Loucy (cell line): ENCODE results near the gene KRT16.

Source experiments
- H2AFZ ChIP-seq: fragments of 200-600 bp; sonication (generic); 2 replicates; pipeline ENCODE4 v1.6.0; 2016; ENCODE audit warnings: antibody characterized with exemption, mild to moderate bottlenecking, low read length, moderate library complexity
- H3F3A ChIP-seq: fragments of 200-600 bp; 2 replicates; pipeline ENCODE4 v1.6.0; 2016; ENCODE audit warnings: antibody characterized with exemption, low read depth, mild to moderate bottlenecking
- H3K27me3 ChIP-seq: fragments of 200-600 bp; sonication (generic); 2 replicates; pipeline ENCODE4 v1.6.1; 2014; ENCODE audit warnings: low read length, mild to moderate bottlenecking; ENCODE audit not compliant: insufficient read depth, poor library complexity, severe bottlenecking
- H3K36me3 ChIP-seq: fragments of 200-600 bp; sonication (generic); 2 replicates; pipeline ENCODE4 v1.6.1; 2016; ENCODE audit warnings: low read length; ENCODE audit not compliant: insufficient read depth
- H3K4me1 ChIP-seq: fragments of 200-600 bp; sonication (generic); 2 replicates; pipeline ENCODE4 v1.5.1; 2014; ENCODE audit warnings: low read length, mild to moderate bottlenecking; ENCODE audit not compliant: insufficient read depth, poor library complexity, severe bottlenecking
- H3K4me2 ChIP-seq: fragments of 200-600 bp; sonication (generic); 2 replicates; pipeline ENCODE4 v1.6.0; 2014; ENCODE audit warnings: antibody characterized with exemption, low read length, low read depth, mild to moderate bottlenecking; ENCODE audit not compliant: poor library complexity, severe bottlenecking
- H3K4me3 ChIP-seq: fragments of 200-600 bp; sonication (generic); 2 replicates; pipeline ENCODE4 v1.5.1; 2014; ENCODE audit warnings: low read length, mild to moderate bottlenecking, mixed read lengths; ENCODE audit not compliant: poor library complexity, severe bottlenecking
- H3K79me2 ChIP-seq: fragments of 200-600 bp; sonication (generic); 2 replicates; pipeline ENCODE4 v1.6.1; 2014; ENCODE audit warnings: low read length; ENCODE audit not compliant: insufficient read depth
- H3K9ac ChIP-seq: fragments of 200-600 bp; sonication (generic); 2 replicates; pipeline ENCODE4 v1.6.0; 2014; ENCODE audit warnings: mild to moderate bottlenecking, low read depth, low read length, moderate library complexity; ENCODE audit not compliant: poor library complexity, severe bottlenecking
- H3K9me2 ChIP-seq: fragments of 200-600 bp; sonication (generic); replicated peaks from 2 replicates; pipeline ENCODE4 v1.6.1; 2016; ENCODE audit warnings: low read depth, low read length, mixed read lengths
- H3K9me3 ChIP-seq: fragments of 200-600 bp; sonication (generic); 2 replicates; pipeline ENCODE4 v1.6.1; 2014; ENCODE audit warnings: mild to moderate bottlenecking, antibody characterized with exemption, low read length, low read depth; ENCODE audit not compliant: insufficient read depth
- H4K20me1 ChIP-seq: fragments of 200-600 bp; sonication (generic); 2 replicates; pipeline ENCODE4 v1.6.0; 2014; ENCODE audit warnings: antibody characterized with exemption, low read length, mild to moderate bottlenecking; ENCODE audit not compliant: insufficient read depth, poor library complexity, severe bottlenecking
- EZH2phosphoT487 ChIP-seq: fragments of 200-600 bp; IDR thresholded peaks from 2 replicates; pipeline ENCODE4 v1.6.1; 2018; ENCODE audit warnings: antibody characterized with exemption, mild to moderate bottlenecking, moderate library complexity, borderline replicate concordance
- TF ChIP-seq, protein P1 (sequence below): fragments of 200-600 bp; sonication (generic); conservative IDR thresholded peaks from 2 replicates; pipeline ENCODE4 v1.5.1; 2014; ENCODE audit warnings: mild to moderate bottlenecking, antibody characterized with exemption, low read length

KRT16 gene

DNA sequence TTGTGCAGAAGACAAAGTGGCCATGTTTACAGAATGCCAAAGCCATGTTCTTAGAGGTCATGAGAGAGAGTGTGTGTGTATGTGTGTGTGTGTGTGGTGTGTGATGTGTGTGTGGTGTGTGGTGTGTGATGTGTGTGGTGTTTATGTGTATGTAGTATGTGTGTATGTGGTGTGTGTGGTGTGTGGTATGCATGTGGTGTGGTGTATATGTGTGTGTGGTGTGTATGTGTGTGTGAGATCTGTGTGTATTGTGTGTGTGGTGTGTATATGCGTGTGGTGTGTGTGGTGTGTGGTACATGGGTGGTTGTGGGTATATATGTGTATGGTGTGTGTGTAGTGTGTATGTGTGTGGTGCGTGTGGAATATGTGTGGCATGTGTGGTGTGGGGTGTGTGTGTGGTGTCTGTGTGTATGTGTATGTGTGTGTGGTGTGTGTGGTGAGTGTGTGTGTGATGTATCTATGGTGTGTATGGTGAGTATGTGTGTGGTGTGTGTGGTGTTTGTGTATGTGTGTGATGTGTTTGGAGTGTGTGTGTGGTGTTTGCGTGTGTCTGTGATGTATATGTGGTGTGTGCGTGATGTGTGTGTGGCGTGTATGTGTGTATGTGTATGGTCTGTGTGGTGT lies 20.0 kb upstream of the KRT16 start:
- H3K4me2 ChIP-seq = no peak overlapping the region
- no peaks in the 10 kb centered on the region for H3F3A ChIP-seq
- H3K4me1 ChIP-seq = no peaks in the 10 kb centered on the region
- TF ChIP-seq, protein P1, sequence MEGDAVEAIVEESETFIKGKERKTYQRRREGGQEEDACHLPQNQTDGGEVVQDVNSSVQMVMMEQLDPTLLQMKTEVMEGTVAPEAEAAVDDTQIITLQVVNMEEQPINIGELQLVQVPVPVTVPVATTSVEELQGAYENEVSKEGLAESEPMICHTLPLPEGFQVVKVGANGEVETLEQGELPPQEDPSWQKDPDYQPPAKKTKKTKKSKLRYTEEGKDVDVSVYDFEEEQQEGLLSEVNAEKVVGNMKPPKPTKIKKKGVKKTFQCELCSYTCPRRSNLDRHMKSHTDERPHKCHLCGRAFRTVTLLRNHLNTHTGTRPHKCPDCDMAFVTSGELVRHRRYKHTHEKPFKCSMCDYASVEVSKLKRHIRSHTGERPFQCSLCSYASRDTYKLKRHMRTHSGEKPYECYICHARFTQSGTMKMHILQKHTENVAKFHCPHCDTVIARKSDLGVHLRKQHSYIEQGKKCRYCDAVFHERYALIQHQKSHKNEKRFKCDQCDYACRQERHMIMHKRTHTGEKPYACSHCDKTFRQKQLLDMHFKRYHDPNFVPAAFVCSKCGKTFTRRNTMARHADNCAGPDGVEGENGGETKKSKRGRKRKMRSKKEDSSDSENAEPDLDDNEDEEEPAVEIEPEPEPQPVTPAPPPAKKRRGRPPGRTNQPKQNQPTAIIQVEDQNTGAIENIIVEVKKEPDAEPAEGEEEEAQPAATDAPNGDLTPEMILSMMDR = no peak
- TF ChIP-seq EZH2phosphoT487 = no peak
- no peaks in the 10 kb centered on the region for H4K20me1 ChIP-seq
- H3K36me3 ChIP-seq = no peaks in the 10 kb centered on the region
- H3K9me3 ChIP-seq = no peaks in the 10 kb centered on the region
- H2AFZ ChIP-seq = no peak overlapping the region
- H3K79me2 ChIP-seq = no peaks in the 10 kb centered on the region
- no peaks in the 10 kb centered on the region for H3K27me3 ChIP-seq
- H3K9me2 ChIP-seq = no peaks in the 10 kb centered on the region
- H3K9ac ChIP-seq = no peak overlapping the region
- H3K4me3 ChIP-seq = no peak overlapping the region

DNA sequence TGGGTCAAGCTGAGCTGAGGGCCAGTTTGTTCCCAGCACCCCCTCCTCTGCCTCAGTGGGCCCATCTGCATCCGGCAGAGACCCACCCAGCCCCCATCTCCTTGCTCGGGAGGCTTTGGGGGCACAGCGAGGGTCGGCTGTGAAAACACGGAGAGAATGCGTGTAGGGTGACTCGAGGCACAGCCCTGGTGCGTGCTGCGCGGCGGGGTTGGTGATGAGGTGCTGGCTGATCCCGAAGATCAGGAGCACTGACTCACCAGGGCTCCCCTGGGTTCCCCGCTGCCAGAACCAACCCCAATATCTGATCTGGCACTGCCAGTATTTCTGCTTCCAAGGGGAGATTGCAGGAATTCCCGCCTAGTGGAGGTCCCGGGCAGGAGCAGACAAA lies 19.3 kb upstream of the KRT16 start:
- H3K4me1 ChIP-seq = no peaks in the 10 kb centered on the region
- no peaks in the 10 kb centered on the region for H3K79me2 ChIP-seq
- TF ChIP-seq, protein P1 = no peak
- no peak for TF ChIP-seq EZH2phosphoT487
- H3F3A ChIP-seq = no peaks in the 10 kb centered on the region
- H3K9me3 ChIP-seq = no peaks in the 10 kb centered on the region
- no peaks in the 10 kb centered on the region for H4K20me1 ChIP-seq
- no peak overlapping the region for H3K4me3 ChIP-seq
- H3K9me2 ChIP-seq = no peaks in the 10 kb centered on the region
- H3K27me3 ChIP-seq = no peaks in the 10 kb centered on the region
- no peak overlapping the region for H2AFZ ChIP-seq
- H3K36me3 ChIP-seq = no peaks in the 10 kb centered on the region
- H3K9ac ChIP-seq = no peak overlapping the region
- no peak overlapping the region for H3K4me2 ChIP-seq

DNA sequence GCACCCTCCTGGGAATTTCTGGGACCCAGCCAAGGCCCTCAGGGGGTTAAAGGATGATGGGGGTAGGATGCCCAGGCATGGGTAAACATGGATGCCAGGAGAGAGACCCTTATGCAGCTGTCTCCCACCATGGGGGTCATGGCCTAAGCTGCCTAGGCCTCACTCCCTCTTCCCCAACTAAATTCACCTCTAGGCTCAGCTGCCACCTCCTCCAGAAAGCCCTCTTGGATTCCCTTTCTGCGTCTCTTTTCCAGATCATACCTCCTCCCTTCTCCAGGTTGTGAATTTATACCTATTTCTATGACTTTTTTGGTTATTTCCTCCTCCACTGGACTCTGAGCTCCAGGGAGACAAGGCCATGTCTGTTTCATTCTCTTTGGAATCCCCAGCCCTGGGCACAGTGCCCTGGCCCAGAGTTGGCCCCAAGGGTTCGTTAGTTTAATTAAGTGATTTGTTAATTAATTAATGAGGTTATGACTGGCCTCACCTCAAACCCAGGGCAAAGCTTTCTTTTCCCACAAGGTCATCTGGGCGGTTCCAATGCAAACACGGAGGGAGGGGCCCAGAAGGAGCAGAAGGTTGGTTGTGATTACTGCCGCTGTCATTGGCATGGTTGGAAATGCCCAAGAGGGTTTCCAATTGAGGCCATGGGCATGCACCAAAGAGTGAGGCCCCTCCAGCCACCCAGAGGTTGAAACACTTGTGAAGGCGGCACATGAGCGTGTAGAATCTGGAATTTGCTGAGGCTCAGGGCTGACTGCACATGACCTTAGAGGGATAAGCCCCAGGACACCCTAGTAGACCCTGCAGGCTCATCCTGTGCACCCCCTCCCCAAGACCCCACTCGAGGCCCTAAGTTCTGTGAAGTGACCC lies 18.7 kb upstream of the KRT16 start:
- Histone ChIP-seq H4K20me1 (no peaks in the 10 kb centered on the region), H3K36me3 (no peaks in the 10 kb centered on the region), H3K79me2 (no peaks in the 10 kb centered on the region), H3K4me1 (no peaks in the 10 kb centered on the region), H3K4me3 (no peak overlapping the region), H3K9me2 (no peaks in the 10 kb centered on the region), H3K27me3 (no peaks in the 10 kb centered on the region), H3F3A (no peaks in the 10 kb centered on the region), H3K4me2 (no peak overlapping the region), H2AFZ (no peak overlapping the region), H3K9ac (no peak overlapping the region), H3K9me3 (no peaks in the 10 kb centered on the region)
- TF ChIP-seq, protein P1 = no peak
- TF ChIP-seq EZH2phosphoT487 = no peak
